Dermis lymphatic vessel endothelial cell (primary cell): ENCODE results near the gene GSTT2. TPM values are rescaled to one million over a fixed set of nuclear protein-coding genes. Genes with fewer than 3 reads are reported as not detected.

Experiments
- total RNA-seq: library from RNA; depleted of rRNA; stranded (reverse); fragments of >200 nt; gene quantifications from 2 replicates; pipeline ENCODE4 v1.2.1, GENCODE V29; 2014

GSTT2 gene
- total RNA-seq = 0.98 TPM in 1 of 2 replicates, not detected in the other

GRCh38 chr22:23979557-23980240 lies at the start of gene GSTT2:
TSS of gene GSTT2 (plus strand) at chr22:23980134.

GRCh38 chr22:23961084-23961771 lies 18.7 kb upstream of the GSTT2 start, which contains the start of gene GSTT2B:
TSS of gene GSTT2B (minus strand) at chr22:23961195. CDS start at chr22:23961131, 64 bp downstream.

GRCh38 chr22:23966568-23966967 lies 13.4 kb upstream of the GSTT2 start, which contains the start of gene DDTL:
TSS of gene DDTL (plus strand) at chr22:23966888. CDS start at chr22:23966915, 27 bp downstream.

GRCh38 chr22:23974345-23974744 lies 5.6 kb upstream of the GSTT2 start, which contains the start of gene DDT:
TSS of gene DDT (minus strand) at chr22:23974441. CDS start at chr22:23974414, 27 bp downstream.

GRCh38 chr22:24005201-24005600 lies 25.3 kb downstream of the GSTT2 start, which contains the start of gene GSTT4:
TSS of gene GSTT4 (minus strand) at chr22:24005453. CDS start at chr22:24005356, 97 bp downstream.

Other genes with a start within 250 kb of the GSTT2 start
- 1.3 and 2.1 TPM in 2 replicates for gene ZNF70, start 229.0 kb upstream of the GSTT2 start, total RNA-seq
- gene VPREB3, start 225.7 kb upstream of the GSTT2 start, total RNA-seq = 0.22 TPM in 1 of 2 replicates, not detected in the other
- 0.09 and 0.33 TPM in 2 replicates for gene C22orf15, start 217.1 kb upstream of the GSTT2 start, total RNA-seq
- 6.5 and 11.8 TPM in 2 replicates for gene CHCHD10, start 212.2 kb upstream of the GSTT2 start, total RNA-seq
- 4.2 and 8.2 TPM in 2 replicates for gene MMP11, start 207.3 kb upstream of the GSTT2 start, total RNA-seq
- 13.3 and 19.3 TPM in 2 replicates for gene SMARCB1, start 193.2 kb upstream of the GSTT2 start, total RNA-seq
- 0.17 and 0.33 TPM in 2 replicates for gene DERL3, start 141.1 kb upstream of the GSTT2 start, total RNA-seq
- 3.3 and 4.4 TPM in 2 replicates for gene SLC2A11, start 122.3 kb upstream of the GSTT2 start, total RNA-seq
- 163 and 279 TPM in 2 replicates for gene MIF, start 85.8 kb upstream of the GSTT2 start, total RNA-seq
- 0.77 and 13.5 TPM in 2 replicates for gene GSTT2B, start 18.9 kb upstream of the GSTT2 start, total RNA-seq
- 0.86 and 4.7 TPM in 2 replicates for gene DDTL, start 13.2 kb upstream of the GSTT2 start, total RNA-seq
- gene DDT, start 5.7 kb upstream of the GSTT2 start, total RNA-seq = 92.4 and 105 TPM in 2 replicates
- gene GSTT4, start 25.3 kb downstream of the GSTT2 start, total RNA-seq = not detected in 2 replicates
- gene CABIN1, start 31.2 kb downstream of the GSTT2 start, total RNA-seq = 20.3 and 21.7 TPM in 2 replicates
- gene SUSD2, start 201.4 kb downstream of the GSTT2 start, total RNA-seq = 0.43 and 0.54 TPM in 2 replicates